GM19438 (cell line): ENCODE measurements around the gene NLGN3.

Experiments
- ATAC-seq: cut with Tn5 transposase; IDR thresholded peaks from one replicate; pipeline ENCODE4 v1.9.1; 2021; ENCODE audit warnings: low read depth; ENCODE audit not compliant: unreplicated experiment

NLGN3 gene

GRCh38 chrX:71210816-71211215, 66.2 kb downstream of the NLGN3 start:
- no peak for ATAC-seq

GRCh38 chrX:71212536-71212935, 67.9 kb downstream of the NLGN3 start:
- no peak for ATAC-seq

- no peak for ATAC-seq
Observed at GRCh38 chrX:71214152-71214551, 69.5 kb downstream of the NLGN3 start.

GRCh38 chrX:71214604-71215337, 70.1 kb downstream of the NLGN3 start:
- no peak for ATAC-seq

- no peak for ATAC-seq
Observed at GRCh38 chrX:71215338-71215912, 70.8 kb downstream of the NLGN3 start.

GRCh38 chrX:71216485-71216884, 71.8 kb downstream of the NLGN3 start:
- no peak for ATAC-seq

- ATAC-seq: no peak
Observed at GRCh38 chrX:71217298-71217697, 72.7 kb downstream of the NLGN3 start.
